Kidney (tissue), 14 donors: ENCODE measurements around the gene MXI1. TPM values are rescaled to one million over a fixed set of nuclear protein-coding genes. Genes with fewer than 3 reads are reported as not detected.

Source experiments
- DNase-seq, 5 donors: peaks; one replicate each; pipeline ENCODE4 v3.0.0-alpha.2; 2013 to 2020
- FAIRE-seq: peaks from 2 replicates; lab custom pipeline; 2012; peaks lifted over from hg19 to GRCh38; lab: Jason Lieb, UNC
- H3K27ac ChIP-seq, 2 donors: one replicate each; pipeline ENCODE4 v1.7.0; 2013; ENCODE audit warnings: low read depth in 2 of 2, low read length in 2 of 2, inconsistent platforms in 1 of 2
- H3K27me3 ChIP-seq: one replicate; pipeline ENCODE4 v1.7.1; 2013; ENCODE audit warnings: low read length, inconsistent platforms; ENCODE audit not compliant: control insufficient read depth, insufficient read depth
- H3K36me3 ChIP-seq, 3 donors: one replicate each; pipeline versions ENCODE4 v1.7.0 to v1.7.1; 2013; ENCODE audit warnings: low read length in 3 of 3, control low read depth in 1 of 3, inconsistent platforms in 1 of 3; ENCODE audit not compliant: insufficient read depth in 3 of 3, control insufficient read depth in 2 of 3
- H3K4me1 ChIP-seq, 3 donors: one replicate each; pipeline versions ENCODE4 v1.7.0 to v1.7.1; 2013; ENCODE audit warnings: low read length in 3 of 3, inconsistent platforms in 1 of 3, low read depth in 1 of 3; ENCODE audit not compliant: control insufficient read depth in 2 of 3, insufficient read depth in 2 of 3
- H3K4me3 ChIP-seq, 3 donors: one replicate each; pipeline versions ENCODE4 v1.7.0 to v1.8.1; 2013; ENCODE audit warnings: low read length in 3 of 3, control low read depth in 1 of 3, inconsistent platforms in 1 of 3
- H3K9ac ChIP-seq, 3 donors: one replicate each; pipeline versions ENCODE4 v1.7.0 to v1.7.1; 2013; ENCODE audit warnings: low read length in 3 of 3, control low read depth in 1 of 3, inconsistent platforms in 1 of 3
- H3K9me3 ChIP-seq, 3 donors: one replicate each; pipeline versions ENCODE4 v1.7.0 to v1.7.1; 2013; ENCODE audit warnings: low read length in 3 of 3, control low read depth in 1 of 3, inconsistent platforms in 1 of 3; ENCODE audit not compliant: control insufficient read depth in 2 of 3, insufficient read depth in 1 of 3
- intact Hi-C: fragments of 100-400 bp; cut with DNase I; formaldehyde crosslinking; loops from one replicate; pipeline ENCODE4 v1.11.1; 2022
- polyA plus RNA-seq: library from polyadenylated mRNA; stranded (reverse); fragments of 350-450 nt; fragmentation: Illumina TruSeq; extraction: RNeasy Lipid Tissue Mini Kit (QIAGEN cat#74804); gene quantifications from one replicate; pipeline ENCODE4 v1.2.3, GENCODE V29; 2014; ENCODE audit warnings: low read depth, low replicate concordance; ENCODE audit not compliant: insufficient read depth
- total RNA-seq: library from RNA; stranded (reverse); fragmentation: NEBNext Ultra II Directional; extraction: Animal tissue kit (Norgen Biotek cat#: 25700); gene quantifications from one replicate; pipeline ENCODE4 v1.2.1, GENCODE V29; 2021
- TF ChIP-seq, protein P1 (sequence below): IDR thresholded peaks from 3 replicates; pipeline ENCODE4 v1.5.1; 2012; ENCODE audit warnings: mild to moderate bottlenecking, moderate library complexity, borderline replicate concordance; ENCODE audit not compliant: insufficient read depth; ENCODE audit errors: extremely low read depth
- donor health status: control.
- donor health status: control.
- donor health status: control.
- donor health status: control.
- donor health status: control.
- donor health status: DM: yes; HTN: yes; CAD: no.
- donor health status: Normal renal cell carcinoma (clear cell type).

The MXI1 gene
- total and polyA plus RNA-seq, 2 donors from 2014 or later: 27.6 to 29.0 TPM

DNA sequence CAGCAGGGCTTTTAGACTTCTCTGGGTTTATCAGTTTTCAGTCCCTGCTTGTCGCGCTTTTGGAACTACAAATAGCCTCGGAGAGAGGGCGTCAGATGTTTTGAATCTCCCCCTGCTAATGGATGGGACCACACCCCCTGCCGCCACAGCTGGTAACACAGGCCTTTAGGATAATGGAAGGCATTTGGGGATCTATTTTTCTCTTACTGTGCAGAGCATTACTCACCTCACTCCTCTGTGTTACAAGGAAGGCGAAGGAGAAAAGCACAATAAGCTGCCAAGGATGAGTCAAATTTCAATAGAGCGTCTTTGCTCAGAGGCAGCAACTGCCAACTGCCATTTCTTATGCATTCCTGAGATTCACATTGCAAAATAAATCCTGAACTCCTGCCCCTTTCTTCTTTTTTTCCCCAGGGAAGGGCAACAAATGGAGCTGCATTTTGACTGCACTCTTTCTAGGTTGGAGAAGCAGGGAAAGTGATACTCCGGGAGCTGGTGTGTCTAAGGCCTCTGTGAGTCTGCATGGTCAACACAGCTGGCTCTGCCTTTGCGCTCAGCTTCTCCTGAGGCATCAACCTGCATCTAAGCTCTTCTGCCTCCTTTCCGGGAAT lies 128.8 kb downstream of the MXI1 start:
- Histone ChIP-seq H3K36me3 (no peaks in the 10 kb centered on the region), H3K9ac (no peak overlapping the region), H3K27me3 (no peaks in the 10 kb centered on the region), H3K4me1 (peaks cover 0 to 2% (median 0%) of the 10 kb centered on the region in 3 donors), H3K27ac (no peak overlapping the region), H3K4me3 (no peak overlapping the region), H3K9me3 (no peaks in the 10 kb centered on the region)
- intact Hi-C loops: no loop called here
- peak in 3 of 5 donors; percentile 41 to 66 (median 64) for DNase-seq
- TF ChIP-seq, protein P1, sequence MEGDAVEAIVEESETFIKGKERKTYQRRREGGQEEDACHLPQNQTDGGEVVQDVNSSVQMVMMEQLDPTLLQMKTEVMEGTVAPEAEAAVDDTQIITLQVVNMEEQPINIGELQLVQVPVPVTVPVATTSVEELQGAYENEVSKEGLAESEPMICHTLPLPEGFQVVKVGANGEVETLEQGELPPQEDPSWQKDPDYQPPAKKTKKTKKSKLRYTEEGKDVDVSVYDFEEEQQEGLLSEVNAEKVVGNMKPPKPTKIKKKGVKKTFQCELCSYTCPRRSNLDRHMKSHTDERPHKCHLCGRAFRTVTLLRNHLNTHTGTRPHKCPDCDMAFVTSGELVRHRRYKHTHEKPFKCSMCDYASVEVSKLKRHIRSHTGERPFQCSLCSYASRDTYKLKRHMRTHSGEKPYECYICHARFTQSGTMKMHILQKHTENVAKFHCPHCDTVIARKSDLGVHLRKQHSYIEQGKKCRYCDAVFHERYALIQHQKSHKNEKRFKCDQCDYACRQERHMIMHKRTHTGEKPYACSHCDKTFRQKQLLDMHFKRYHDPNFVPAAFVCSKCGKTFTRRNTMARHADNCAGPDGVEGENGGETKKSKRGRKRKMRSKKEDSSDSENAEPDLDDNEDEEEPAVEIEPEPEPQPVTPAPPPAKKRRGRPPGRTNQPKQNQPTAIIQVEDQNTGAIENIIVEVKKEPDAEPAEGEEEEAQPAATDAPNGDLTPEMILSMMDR: no peak
- FAIRE-seq: no peak

Other genes starting within 250 kb of the MXI1 start
- 79.2 TPM for gene ADD3, start 199.6 kb upstream of the MXI1 start, total RNA-seq
- 56.9 TPM for gene ADD3, start 199.6 kb upstream of the MXI1 start, polyA plus RNA-seq
- 28.6 TPM for gene SMNDC1, start 97.3 kb downstream of the MXI1 start, total RNA-seq
- 12.4 TPM for gene SMNDC1, start 97.3 kb downstream of the MXI1 start, polyA plus RNA-seq